K562 (cell line): ENCODE data around the gene PNPLA2.

Source experiments
- CTCF ChIP-seq, 3 experiments: IDR thresholded peaks in 2 of 3; conservative IDR thresholded peaks in 1 of 3; 2 replicates each; pipeline ENCODE4 v1.5.1; 2011 to 2012; ENCODE audit warnings: low read length in 3 of 3, mild to moderate bottlenecking in 3 of 3, control low read depth in 2 of 3, improper control_type of control experiment in 1 of 3, inconsistent platforms in 1 of 3, low read depth in 1 of 3, mixed read lengths in 1 of 3, moderate library complexity in 1 of 3; ENCODE audit not compliant: insufficient read depth in 2 of 3
- EGR1 ChIP-seq: fragments of 450-650 bp; conservative IDR thresholded peaks from 2 replicates; pipeline ENCODE4 v1.6.1; 2017; ENCODE audit warnings: mild to moderate bottlenecking
- FOXA3 ChIP-seq, 2 experiments: fragments of 450-650 bp in 1 of 2; sonication (generic) in 1 of 2; formaldehyde crosslinking; IDR thresholded peaks in 1 of 2; conservative IDR thresholded peaks in 1 of 2; 2 replicates each; pipeline versions ENCODE4 v1.4.0 to v1.8.0; 2020 to 2022; ENCODE audit warnings: mild to moderate bottlenecking in 2 of 2, missing genetic modification reagents in 1 of 2
- FOXP4 ChIP-seq: sonication (generic); formaldehyde crosslinking; IDR thresholded peaks from 2 replicates; pipeline ENCODE4 v1.8.0; 2022; ENCODE audit warnings: mild to moderate bottlenecking, missing genetic modification reagents, borderline replicate concordance
- MXD1 ChIP-seq: fragments of 250-450 bp; sonication (Bioruptor Pico); IDR thresholded peaks from 2 replicates; pipeline ENCODE4 v1.8.0; 2021; ENCODE audit warnings: borderline replicate concordance, mild to moderate bottlenecking, moderate library complexity; ENCODE audit not compliant: poor library complexity, severe bottlenecking
- POLR2A ChIP-seq: fragments of 450-650 bp; conservative IDR thresholded peaks from 2 replicates; pipeline ENCODE4 v1.6.1; 2016
- POLR2AphosphoS5 ChIP-seq: IDR thresholded peaks from 2 replicates; pipeline ENCODE4 v1.6.1; 2011; ENCODE audit warnings: mild to moderate bottlenecking, low read depth, low read length, moderate library complexity; ENCODE audit not compliant: control insufficient read depth, insufficient read depth
- RBBP5 ChIP-seq: fragments of 200-600 bp; sonication (generic); IDR thresholded peaks from 2 replicates; pipeline ENCODE4 v1.6.1; 2012; ENCODE audit warnings: borderline replicate concordance, mild to moderate bottlenecking, low read length, control low read depth, inconsistent platforms; ENCODE audit not compliant: insufficient read depth, poor library complexity, severe bottlenecking
- SIN3A ChIP-seq, 2 experiments: fragments of 150-350 bp in 1 of 2; IDR thresholded peaks; 2 replicates each; pipeline ENCODE4 v1.6.1; 2011 to 2016; ENCODE audit warnings: borderline replicate concordance in 2 of 2, low read depth in 2 of 2, low read length in 2 of 2, mild to moderate bottlenecking in 2 of 2, moderate library complexity in 2 of 2; ENCODE audit not compliant: control insufficient read depth in 1 of 2
- SMAD3 ChIP-seq: fragments of 450-650 bp; formaldehyde crosslinking; conservative IDR thresholded peaks from 2 replicates; pipeline ENCODE4 v1.4.0; 2020; ENCODE audit warnings: mild to moderate bottlenecking
- TAF1 ChIP-seq: IDR thresholded peaks from 2 replicates; pipeline ENCODE4 v1.6.1; 2011; ENCODE audit warnings: mild to moderate bottlenecking, low read length, moderate library complexity; ENCODE audit not compliant: insufficient read depth, control insufficient read depth, severe bottlenecking; ENCODE audit errors: extremely low read depth
- ZBTB5 ChIP-seq: fragments of 450-650 bp; IDR thresholded peaks from 2 replicates; pipeline ENCODE4 v1.6.1; 2017; ENCODE audit warnings: antibody characterized with exemption
- ZNF274 ChIP-seq: IDR thresholded peaks from 2 replicates; pipeline ENCODE4 v1.6.1; 2011; ENCODE audit warnings: low read depth, mild to moderate bottlenecking, low read length, moderate library complexity, borderline replicate concordance
- ZNF507 ChIP-seq: conservative IDR thresholded peaks from 2 replicates; pipeline ENCODE4 v1.6.1; 2017; ENCODE audit warnings: missing genetic modification characterization, missing compliant biosample characterization

GRCh38 chr11:836700-837099 is 18.0 kb downstream of the PNPLA2 start:
- TF ChIP-seq CTCF (IDR thresholded peaks at IDR 0.05 in 2 of 3, conservative IDR thresholded peaks at IDR 0.05 in 1 of 3; ENCODE audit: insufficient read depth in 2 of 3, low read depth in 1 of 3, low read length in 3 of 3) = no peak
- no peak for TF ChIP-seq SMAD3 (CRISPR knock-in tag)
- TF ChIP-seq RBBP5 = no peak
- TF ChIP-seq SIN3A (IDR thresholded peaks at IDR 0.05; ENCODE audit: borderline replicate concordance in 2 of 2, control insufficient read depth in 1 of 2, low read depth in 2 of 2, low read length in 2 of 2) = no peak
- TF ChIP-seq EGR1 = no peak
- no peak for TF ChIP-seq POLR2A
- TF ChIP-seq MXD1 (CRISPR knock-in tag) = no peak
- no peak for TF ChIP-seq FOXP4
- no peak for TF ChIP-seq TAF1
- TF ChIP-seq POLR2AphosphoS5 = no peak
- TF ChIP-seq ZNF274 = no peak
- TF ChIP-seq FOXA3 (CRISPR knock-in tag; conservative IDR thresholded peaks at IDR 0.05 in 1 of 2, IDR thresholded peaks at IDR 0.05 in 1 of 2) = no peak
- no peak for TF ChIP-seq ZBTB5
- no peak for TF ChIP-seq ZNF507
